Adrenal gland (tissue), 12 donors: ENCODE results near the gene PTPRH. TPM values are rescaled to one million over a fixed set of nuclear protein-coding genes. Genes with fewer than 3 reads are reported as not detected.

Source experiments
- DNase-seq, 7 donors: peaks; one replicate each; pipeline ENCODE4 v3.0.0-alpha.2; 2019 to 2020
- H3K27ac ChIP-seq, 5 donors: fragments of 200-600 bp; sonication (generic) in 4 of 5; 1 replicate in 3 of 5; 2 replicates in 2 of 5; pipeline versions ENCODE4 v1.5.1 to v1.8.0; 2016 to 2020; ENCODE audit warnings: mild to moderate bottlenecking in 1 of 5
- H3K27me3 ChIP-seq: fragments of 200-600 bp; 2 replicates; pipeline ENCODE4 v1.8.0; 2021
- H3K36me3 ChIP-seq, 2 donors: fragments of 200-600 bp; replicated peaks in 1 of 2; 1 replicate in 1 of 2; 2 replicates in 1 of 2; pipeline versions ENCODE4 v1.5.1 to v1.8.0; 2018 to 2022
- H3K4me1 ChIP-seq, 2 donors: fragments of 200-600 bp; replicated peaks in 1 of 2; 1 replicate in 1 of 2; 2 replicates in 1 of 2; pipeline versions ENCODE4 v1.5.1 to v1.8.0; 2018 to 2021
- H3K4me3 ChIP-seq, 4 donors: fragments of 200-600 bp; sonication (generic) in 3 of 4; one replicate each; pipeline ENCODE4 v1.5.1; 2016 to 2018
- H3K9me3 ChIP-seq, 3 donors: fragments of 200-600 bp; sonication (generic) in 1 of 3; replicated peaks in 1 of 3; 1 replicate in 2 of 3; 2 replicates in 1 of 3; pipeline versions ENCODE4 v1.5.1 to v1.8.0; 2016 to 2021
- POLR2A ChIP-seq, 2 donors: fragments of 450-650 bp; IDR thresholded peaks; one replicate each; pipeline ENCODE4 v1.6.1; 2017; ENCODE audit warnings: antibody characterized with exemption in 2 of 2, mild to moderate bottlenecking in 2 of 2, moderate library complexity in 1 of 2
- WGBS, 4 donors: extraction: QIAGEN DNeasy Blood & Tissue Kit in 2 of 4; methylation state at CpG; one replicate each; pipeline versions ENCODE4 v1.1.5 to v1.1.7; 2013 to 2017; 5-methylcytosine and 5-hydroxymethylcytosine counted together
- intact Hi-C, 2 donors: fragments of 100-400 bp; cut with DNase I; formaldehyde crosslinking; loops; one replicate each; pipeline versions ENCODE4 v1.14.1 to v1.15.0; 2022 to 2023
- polyA plus RNA-seq, 3 donors: library from polyadenylated mRNA; stranded (reverse); fragments of 200-250 nt in 2 of 3; fragments of 350-450 nt in 1 of 3; fragmentation: Illumina TruSeq in 1 of 3; extraction: RNeasy Lipid Tissue Mini Kit (QIAGEN cat#74804) in 1 of 3; gene quantifications; one replicate each; pipeline ENCODE4 v1.2.3, GENCODE V29; 2013 to 2014
- total RNA-seq, 9 donors: library from RNA; depleted of rRNA in 4 of 9; stranded (reverse); fragments of >200 nt in 4 of 9; fragments of 120-200 nt in 1 of 9; fragmentation: NEBNext Ultra II Directional in 1 of 9; extraction: Animal tissue kit (Norgen Biotek cat#: 25700) in 1 of 9; gene quantifications; one replicate each; pipeline versions ENCODE4 v1.1.0 to v1.2.4, GENCODE V29; 2013 to 2023
- TF ChIP-seq, protein P1 (sequence below), 6 experiments: fragments of 450-650 bp in 4 of 6; fragments of 200-600 bp in 2 of 6; sonication (generic) in 1 of 6; IDR thresholded peaks; 1 replicate in 5 of 6; 2 replicates in 1 of 6; pipeline versions ENCODE4 v1.5.1 to v1.8.0; 2016 to 2021; ENCODE audit warnings: antibody characterized with exemption in 6 of 6, mild to moderate bottlenecking in 2 of 6, moderate library complexity in 1 of 6
- donor health status: healthy with polysubstance abuse.
- donor health status: Bipolar disorder and iron deficiency.
- donor health status: DM: yes; HTN: yes; CAD: no.
- donor health status: DM: no; HTN: no; CAD: no.
- donor health status: DM: no; HTN: no; CAD: no.
- donor health status: DM: yes; HTN: yes; CAD: no.

PTPRH gene
- total and polyA plus RNA-seq, 12 donors = 30.1 to 159 (median 52.9) TPM

DNA sequence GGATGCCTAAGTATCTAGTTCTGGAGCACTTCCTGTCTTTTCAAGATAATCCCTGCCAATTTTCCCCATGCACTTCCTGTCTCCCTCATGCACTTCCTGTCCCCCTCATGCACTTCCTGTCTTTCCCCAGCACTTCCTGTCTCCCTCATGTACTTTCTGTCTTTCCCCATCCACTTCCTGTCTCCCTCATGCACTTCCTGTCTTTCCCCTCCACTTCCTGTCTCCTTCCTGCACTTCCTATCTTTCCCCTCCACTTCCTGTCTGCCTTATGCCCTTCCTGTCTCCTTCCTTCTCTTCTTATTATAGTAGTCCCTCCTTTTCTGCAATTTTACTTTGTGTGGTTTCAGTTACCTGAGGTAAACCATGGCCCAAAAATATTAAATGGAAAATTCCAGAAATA, 57.3 kb downstream of the PTPRH start:
- H3K27me3 ChIP-seq = peaks cover 6% of the 10 kb centered on the region

DNA sequence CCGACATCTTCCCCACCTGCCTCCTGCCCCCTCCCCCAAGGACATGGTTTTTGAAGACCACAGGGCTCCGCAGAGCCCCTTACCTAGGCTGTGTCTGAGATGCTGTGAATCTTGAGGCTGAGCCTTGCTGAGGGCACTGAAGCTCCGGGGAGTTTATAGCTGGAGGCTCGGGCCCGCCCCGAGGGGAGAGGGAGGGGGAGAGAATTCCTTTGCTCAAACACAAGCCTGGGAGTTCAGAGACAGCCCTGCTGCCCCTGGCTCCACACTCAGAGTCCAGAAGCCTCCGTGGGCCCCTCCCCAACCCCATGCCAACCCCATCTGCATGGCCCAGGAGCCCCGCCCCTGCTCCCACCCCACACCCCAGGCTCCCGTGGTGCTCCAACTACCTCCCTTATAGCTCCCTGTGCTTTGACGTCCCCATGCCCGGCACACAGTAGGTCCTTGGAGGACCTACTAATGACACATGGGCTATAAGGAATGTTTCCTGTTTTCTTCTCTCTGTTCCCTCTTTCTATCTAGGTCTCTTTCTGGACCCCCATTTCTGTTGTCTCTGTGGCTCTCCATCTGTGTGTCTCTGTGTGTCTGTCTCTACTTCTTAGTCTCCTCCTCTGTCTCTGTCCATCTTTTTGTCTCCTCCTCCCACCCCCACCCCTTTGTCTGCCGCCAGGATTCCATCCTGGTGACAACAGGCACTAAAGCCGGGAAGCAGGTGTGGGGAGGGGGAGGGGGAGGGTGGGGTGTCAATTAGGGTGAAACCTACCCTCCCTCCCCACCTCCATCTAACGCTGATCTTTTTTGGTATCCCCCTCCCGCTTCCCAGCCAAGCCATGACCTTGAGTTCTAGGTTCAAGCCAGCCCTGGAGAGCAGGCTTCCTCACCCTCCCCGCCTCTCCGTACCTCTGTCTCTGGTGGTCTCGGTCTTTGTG, 60.0 kb downstream of the PTPRH start, which contains the start of gene TNNT1:
TSS of gene TNNT1 (minus strand) at position 129 of the 926 bp plus-strand sequence. CDS start 2,049 bp downstream, outside the sequence.
- H3K27ac ChIP-seq = no peak within 1 kb of the TSS
- no peaks in the 10 kb centered on the region for H3K4me1 ChIP-seq
- no peaks in the 10 kb centered on the region for H3K36me3 ChIP-seq
- no peaks in the 10 kb centered on the region for H3K9me3 ChIP-seq
- intact Hi-C loops = loop anchor here in 1 of 2 donors (10.0 kb wide), 2 partner anchors 265 to 355 kb away; no protein-coding TSS in a partner anchor
- H3K27me3 ChIP-seq = peaks cover 17% of the 10 kb centered on the region
- WGBS, 4 donors = 15 to 23% (median 19%) methylated on average over 13 to 18 of the region's 18 CpGs
- no peak for DNase-seq
- TF ChIP-seq, protein P1, sequence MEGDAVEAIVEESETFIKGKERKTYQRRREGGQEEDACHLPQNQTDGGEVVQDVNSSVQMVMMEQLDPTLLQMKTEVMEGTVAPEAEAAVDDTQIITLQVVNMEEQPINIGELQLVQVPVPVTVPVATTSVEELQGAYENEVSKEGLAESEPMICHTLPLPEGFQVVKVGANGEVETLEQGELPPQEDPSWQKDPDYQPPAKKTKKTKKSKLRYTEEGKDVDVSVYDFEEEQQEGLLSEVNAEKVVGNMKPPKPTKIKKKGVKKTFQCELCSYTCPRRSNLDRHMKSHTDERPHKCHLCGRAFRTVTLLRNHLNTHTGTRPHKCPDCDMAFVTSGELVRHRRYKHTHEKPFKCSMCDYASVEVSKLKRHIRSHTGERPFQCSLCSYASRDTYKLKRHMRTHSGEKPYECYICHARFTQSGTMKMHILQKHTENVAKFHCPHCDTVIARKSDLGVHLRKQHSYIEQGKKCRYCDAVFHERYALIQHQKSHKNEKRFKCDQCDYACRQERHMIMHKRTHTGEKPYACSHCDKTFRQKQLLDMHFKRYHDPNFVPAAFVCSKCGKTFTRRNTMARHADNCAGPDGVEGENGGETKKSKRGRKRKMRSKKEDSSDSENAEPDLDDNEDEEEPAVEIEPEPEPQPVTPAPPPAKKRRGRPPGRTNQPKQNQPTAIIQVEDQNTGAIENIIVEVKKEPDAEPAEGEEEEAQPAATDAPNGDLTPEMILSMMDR (IDR thresholded peaks at IDR 0.05) = no peak
- TF ChIP-seq POLR2A (IDR thresholded peaks at IDR 0.05) = no peak
- no peak within 1 kb of the TSS for H3K4me3 ChIP-seq

More for the DNA sequence above, 57.3 kb downstream of the PTPRH start:
- DNase-seq = no peak
- Histone ChIP-seq H3K27ac (no peak overlapping the region), H3K9me3 (no peaks in the 10 kb centered on the region), H3K36me3 (no peaks in the 10 kb centered on the region), H3K4me3 (no peak overlapping the region), H3K4me1 (peaks cover 0 to 4% of the 10 kb centered on the region in 2 donors)
- intact Hi-C loops = no loop called here
- no peak for TF ChIP-seq POLR2A (IDR thresholded peaks at IDR 0.05)
- TF ChIP-seq, protein P1 (IDR thresholded peaks at IDR 0.05) = no peak

DNA sequence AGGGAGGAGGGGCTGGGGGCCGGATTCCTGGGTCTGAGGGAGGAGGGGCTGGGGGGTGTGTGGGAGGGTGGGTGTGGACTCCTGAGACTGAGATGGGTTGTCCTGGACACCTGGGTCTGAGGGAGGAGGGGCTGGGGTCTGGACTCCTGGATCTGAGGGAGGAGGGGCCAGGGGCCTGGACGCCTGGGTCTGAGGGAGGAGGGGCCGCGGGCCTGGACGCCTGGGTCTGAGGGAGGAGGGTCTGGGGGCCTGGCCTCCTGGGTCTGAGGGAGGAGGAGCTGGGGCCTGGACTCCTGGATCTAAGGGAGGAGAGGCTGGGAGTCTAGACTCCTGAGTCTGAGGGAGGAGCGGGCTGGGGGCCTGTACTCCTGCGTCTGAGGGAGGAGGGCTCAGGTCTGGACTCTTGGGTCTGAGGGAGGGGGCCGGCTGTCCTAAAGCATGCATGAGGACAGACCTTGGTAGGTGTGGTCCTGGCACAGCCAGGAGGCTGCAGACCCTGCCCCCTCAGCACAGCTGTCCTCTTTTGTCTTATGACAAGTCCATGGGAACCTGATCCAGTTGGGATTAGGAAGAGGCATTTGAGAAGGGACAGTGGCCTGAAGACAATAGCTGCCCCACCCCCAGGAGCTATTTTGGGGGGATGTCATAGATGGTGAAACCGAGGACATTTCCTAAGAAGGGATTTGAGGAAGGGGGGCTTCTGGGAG, 61.6 kb downstream of the PTPRH start:
- 37 to 50% (median 47%) methylated on average over 3 to 9 of the region's 9 CpGs; no CpG with 5 or more reads in 1 of the 4 donors for WGBS, 4 donors

More for the DNA sequence above, 61.6 kb downstream of the PTPRH start:
- no peaks in the 10 kb centered on the region for H3K36me3 ChIP-seq
- intact Hi-C loops = loop anchor here in 1 of 2 donors (10.0 kb wide), 2 partner anchors 267 to 357 kb away; no protein-coding TSS in a partner anchor
- H3K27ac ChIP-seq = no peak overlapping the region
- peaks cover 28% of the 10 kb centered on the region for H3K27me3 ChIP-seq
- TF ChIP-seq, protein P1 (IDR thresholded peaks at IDR 0.05) = no peak
- no peak for TF ChIP-seq POLR2A (IDR thresholded peaks at IDR 0.05)
- no peaks in the 10 kb centered on the region for H3K4me1 ChIP-seq
- H3K9me3 ChIP-seq = no peaks in the 10 kb centered on the region
- H3K4me3 ChIP-seq = no peak overlapping the region
- DNase-seq = no peak
